Sigmoid colon (tissue), 7 donors: ENCODE results near the gene LITAFD. TPM values are rescaled to one million over a fixed set of nuclear protein-coding genes. Genes with fewer than 3 reads are reported as not detected.

Experiments
- DNase-seq: peaks from one replicate; pipeline ENCODE4 v3.0.0-alpha.2; 2019
- H3K27ac ChIP-seq, 4 donors: fragments of 200-600 bp; sonication (generic); one replicate each; pipeline ENCODE4 v1.5.1; 2016 to 2019; ENCODE audit warnings: mild to moderate bottlenecking in 1 of 4
- H3K27me3 ChIP-seq, 3 donors: fragments of 200-600 bp; sonication (generic); one replicate each; pipeline ENCODE4 v1.5.1; 2019; ENCODE audit warnings: mild to moderate bottlenecking in 1 of 3
- H3K36me3 ChIP-seq, 4 donors: fragments of 200-600 bp; sonication (generic); one replicate each; pipeline ENCODE4 v1.5.1; 2016 to 2019
- H3K4me1 ChIP-seq, 4 donors: fragments of 200-600 bp; sonication (generic); one replicate each; pipeline ENCODE4 v1.5.1; 2017 to 2019
- H3K4me3 ChIP-seq, 4 donors: fragments of 200-600 bp; sonication (generic); one replicate each; pipeline ENCODE4 v1.5.1; 2017 to 2019; ENCODE audit warnings: mild to moderate bottlenecking in 2 of 4, moderate library complexity in 1 of 4
- H3K9me3 ChIP-seq, 4 donors: fragments of 200-600 bp in 3 of 4; sonication (generic) in 3 of 4; one replicate each; pipeline versions ENCODE4 v1.5.1 to v1.6.1; 2013 to 2019
- CTCF ChIP-seq, 4 experiments: fragments of 450-650 bp in 3 of 4; fragments of 200-600 bp in 1 of 4; IDR thresholded peaks; one replicate each; pipeline ENCODE4 v1.5.1; 2016 to 2019; ENCODE audit warnings: antibody characterized with exemption in 4 of 4, mild to moderate bottlenecking in 3 of 4, moderate library complexity in 2 of 4
- EP300 ChIP-seq, 4 donors: sonication (generic); formaldehyde crosslinking; IDR thresholded peaks; one replicate each; pipeline ENCODE4 v1.6.1; 2017; ENCODE audit warnings: antibody characterized with exemption in 4 of 4
- POLR2A ChIP-seq, 2 donors: fragments of 450-650 bp; IDR thresholded peaks; one replicate each; pipeline ENCODE4 v1.6.1; 2016; ENCODE audit warnings: antibody characterized with exemption in 2 of 2, mild to moderate bottlenecking in 2 of 2, moderate library complexity in 2 of 2
- POLR2AphosphoS5 ChIP-seq, 4 donors: sonication (generic); formaldehyde crosslinking; IDR thresholded peaks; one replicate each; pipeline ENCODE4 v1.6.1; 2017; ENCODE audit warnings: antibody characterized with exemption in 4 of 4
- WGBS, 2 donors: extraction: QIAGEN DNeasy Blood & Tissue Kit; methylation state at CpG; one replicate each; pipeline ENCODE4 v1.1.7; 2013; 5-methylcytosine and 5-hydroxymethylcytosine counted together
- intact Hi-C: fragments of 100-400 bp; cut with DNase I; formaldehyde crosslinking; loops from one replicate; pipeline ENCODE4 v1.15.1; 2023
- polyA plus RNA-seq, 3 donors: library from polyadenylated mRNA; stranded (reverse); fragments of 200-250 nt; gene quantifications; one replicate each; pipeline ENCODE4 v1.2.3, GENCODE V29; 2013
- total RNA-seq, 4 donors: library from RNA; depleted of rRNA; stranded (reverse); fragments of >200 nt; gene quantifications; one replicate each; pipeline ENCODE4 v1.1.0, GENCODE V29; 2016
- donor health status: healthy with polysubstance abuse.
- donor health status: Bipolar disorder and iron deficiency.
- donor health status: healthy.

The LITAFD gene
- total and polyA plus RNA-seq, 7 donors = not detected

GRCh38 chr16:8899709-8900317 is 17.7 kb downstream of the LITAFD start:
- TF ChIP-seq EP300 (IDR thresholded peaks at IDR 0.05) (no peak), CTCF (IDR thresholded peaks at IDR 0.05) (no peak), POLR2A (IDR thresholded peaks at IDR 0.05) (no peak), POLR2AphosphoS5 (IDR thresholded peaks at IDR 0.05) (no peak)
- intact Hi-C loops = loop anchor here (5.0 kb wide), 1 partner anchor 107 kb away; no protein-coding TSS in a partner anchor
- no peak for DNase-seq
- H3K27ac ChIP-seq = no peak overlapping the region
- WGBS, 2 donors = 89 to 93% methylated on average over 9 of the region's 9 CpGs
- no peaks in the 10 kb centered on the region for H3K9me3 ChIP-seq
- H3K4me3 ChIP-seq = no peak overlapping the region
- H3K4me1 ChIP-seq = no peaks in the 10 kb centered on the region
- peaks cover 53 to 100% (median 84%) of the 10 kb centered on the region in 4 donors for H3K36me3 ChIP-seq
- no peaks in the 10 kb centered on the region for H3K27me3 ChIP-seq

- no peak overlapping the region for H3K27ac ChIP-seq
Observed at GRCh38 chr16:8900343-8900742, 18.2 kb downstream of the LITAFD start.

GRCh38 chr16:8901320-8901861 is 19.2 kb downstream of the LITAFD start:
- H3K27me3 ChIP-seq = no peaks in the 10 kb centered on the region
- DNase-seq = no peak
- intact Hi-C loops = loop anchor here (5.0 kb wide), 1 partner anchor 106 kb away; no protein-coding TSS in a partner anchor
- 70 to 86% methylated on average over 13 of the region's 13 CpGs for WGBS, 2 donors
- H3K4me1 ChIP-seq = no peaks in the 10 kb centered on the region
- peaks cover 58 to 100% (median 87%) of the 10 kb centered on the region in 4 donors for H3K36me3 ChIP-seq
- no peaks in the 10 kb centered on the region for H3K9me3 ChIP-seq
- no peak overlapping the region for H3K4me3 ChIP-seq
- TF ChIP-seq EP300 (IDR thresholded peaks at IDR 0.05) (no peak), POLR2AphosphoS5 (IDR thresholded peaks at IDR 0.05) (no peak), POLR2A (IDR thresholded peaks at IDR 0.05) (no peak), CTCF (IDR thresholded peaks at IDR 0.05) (no peak)
- H3K27ac ChIP-seq = no peak overlapping the region

More at GRCh38 chr16:8900343-8900742, 18.2 kb downstream of the LITAFD start:
- no peak overlapping the region for H3K4me3 ChIP-seq
- no peaks in the 10 kb centered on the region for H3K4me1 ChIP-seq
- H3K9me3 ChIP-seq = no peaks in the 10 kb centered on the region
- no peak for TF ChIP-seq EP300 (IDR thresholded peaks at IDR 0.05)
- no peak for TF ChIP-seq POLR2AphosphoS5 (IDR thresholded peaks at IDR 0.05)
- TF ChIP-seq POLR2A (IDR thresholded peaks at IDR 0.05) = no peak
- no peak for TF ChIP-seq CTCF (IDR thresholded peaks at IDR 0.05)
- H3K36me3 ChIP-seq = peaks cover 53 to 100% (median 84%) of the 10 kb centered on the region in 4 donors
- no peaks in the 10 kb centered on the region for H3K27me3 ChIP-seq
- 74 to 92% methylated on average over 5 of the region's 5 CpGs for WGBS, 2 donors
- intact Hi-C loops = loop anchor here (5.0 kb wide), 1 partner anchor 107 kb away; no protein-coding TSS in a partner anchor
- DNase-seq = no peak

- H3K36me3 ChIP-seq = peaks cover 63 to 100% (median 82%) of the 10 kb centered on the region in 4 donors
- intact Hi-C loops = loop anchor here (5.0 kb wide), 1 partner anchor 104 kb away; no protein-coding TSS in a partner anchor
- H3K4me1 ChIP-seq = no peaks in the 10 kb centered on the region
- no peaks in the 10 kb centered on the region for H3K27me3 ChIP-seq
- no peak for DNase-seq
- H3K9me3 ChIP-seq = no peaks in the 10 kb centered on the region
- TF ChIP-seq CTCF (IDR thresholded peaks at IDR 0.05) (no peak), POLR2AphosphoS5 (IDR thresholded peaks at IDR 0.05) (no peak), EP300 (IDR thresholded peaks at IDR 0.05) (no peak)
- H3K4me3 ChIP-seq = no peak overlapping the region
- H3K27ac ChIP-seq = no peak overlapping the region
- 94 to 95% methylated on average over 9 of the region's 9 CpGs for WGBS, 2 donors
Observed at GRCh38 chr16:8903004-8903403, 20.9 kb downstream of the LITAFD start.
